SK-N-MC (cell line): ENCODE measurements around the gene MFAP3.

ENCODE experiments used
- DNase-seq: peaks from one replicate; pipeline ENCODE4 v3.0.0-alpha.2; 2011; ENCODE audit warnings: low read depth, low spot score
- H3K27ac ChIP-seq: fragments of 200-600 bp; sonication (generic); 2 replicates; pipeline ENCODE4 v1.5.1; 2016; ENCODE audit warnings: mixed run types
- H3K36me3 ChIP-seq: fragments of 200-600 bp; sonication (generic); 2 replicates; pipeline ENCODE4 v1.6.1; 2017; ENCODE audit warnings: antibody characterized with exemption, low read length, mixed read lengths; ENCODE audit not compliant: insufficient read depth
- H3K4me3 ChIP-seq: fragments of 200-600 bp; sonication (generic); 2 replicates; pipeline ENCODE4 v1.5.1; 2016
- H3K9ac ChIP-seq: fragments of 200-600 bp; sonication (generic); 2 replicates; pipeline ENCODE4 v1.8.0; 2017; ENCODE audit warnings: mixed run types, mixed read lengths; ENCODE audit not compliant: insufficient read length
- H3K9me3 ChIP-seq: fragments of 200-600 bp; sonication (generic); 2 replicates; pipeline ENCODE4 v1.6.1; 2017; ENCODE audit warnings: low read depth, mild to moderate bottlenecking, antibody characterized with exemption, low read length, moderate library complexity, mixed read lengths
- EZH2 ChIP-seq: fragments of 200-600 bp; sonication (generic); IDR thresholded peaks from one replicate; pipeline ENCODE4 v1.6.1; 2017; ENCODE audit warnings: antibody characterized with exemption
- FOXP2 ChIP-seq: optimal IDR thresholded peaks from 2 replicates; pipeline ENCODE3; 2011; ENCODE audit warnings: mild to moderate bottlenecking, moderate library complexity; ENCODE audit not compliant: insufficient read depth; ENCODE audit errors: extremely low read length, control extremely low read depth
- POLR2AphosphoS5 ChIP-seq: IDR thresholded peaks from 2 replicates; pipeline ENCODE4 v1.6.1; 2012; ENCODE audit warnings: mild to moderate bottlenecking, low read depth, low read length, borderline replicate concordance

The MFAP3 gene

GRCh38 chr5:154092356-154093141 lies 53.8 kb downstream of the MFAP3 start:
- Histone ChIP-seq H3K4me3 (no peak overlapping the region), H3K27ac (no peak overlapping the region), H3K36me3 (no peaks in the 10 kb centered on the region), H3K9ac (no peak overlapping the region), H3K9me3 (no peaks in the 10 kb centered on the region)
- TF ChIP-seq EZH2 (no peak), FOXP2 (no peak), POLR2AphosphoS5 (no peak)
- no peak for DNase-seq

- DNase-seq, result no peak
- Histone ChIP-seq H3K4me3 (no peak overlapping the region), H3K9me3 (no peaks in the 10 kb centered on the region), H3K36me3 (no peaks in the 10 kb centered on the region), H3K27ac (no peak overlapping the region), H3K9ac (no peak overlapping the region)
- TF ChIP-seq EZH2, result no peak
- TF ChIP-seq FOXP2, result no peak
- TF ChIP-seq POLR2AphosphoS5, result no peak
Observed at GRCh38 chr5:154093142-154093532, 54.4 kb downstream of the MFAP3 start.

- H3K4me3 ChIP-seq, result no peak overlapping the region
- H3K36me3 ChIP-seq, result no peaks in the 10 kb centered on the region
- H3K9ac ChIP-seq, result no peak overlapping the region
- H3K9me3 ChIP-seq, result no peaks in the 10 kb centered on the region
- no peak for DNase-seq
- no peak for TF ChIP-seq FOXP2
- no peak for TF ChIP-seq EZH2
- TF ChIP-seq POLR2AphosphoS5, result no peak
- no peak overlapping the region for H3K27ac ChIP-seq
Observed at GRCh38 chr5:154095904-154096303, 57.1 kb downstream of the MFAP3 start.

GRCh38 chr5:154097031-154097430 lies 58.3 kb downstream of the MFAP3 start:
- TF ChIP-seq FOXP2, result no peak
- no peak for TF ChIP-seq POLR2AphosphoS5
- TF ChIP-seq EZH2, result no peak
- no peak overlapping the region for H3K9ac ChIP-seq
- no peaks in the 10 kb centered on the region for H3K9me3 ChIP-seq
- no peak overlapping the region for H3K4me3 ChIP-seq
- no peaks in the 10 kb centered on the region for H3K36me3 ChIP-seq
- no peak overlapping the region for H3K27ac ChIP-seq
- DNase-seq, result no peak

- no peak for DNase-seq
- no peak overlapping the region for H3K4me3 ChIP-seq
- no peaks in the 10 kb centered on the region for H3K36me3 ChIP-seq
- H3K9me3 ChIP-seq, result no peaks in the 10 kb centered on the region
- TF ChIP-seq POLR2AphosphoS5, result no peak
- no peak for TF ChIP-seq FOXP2
- TF ChIP-seq EZH2, result no peak
- no peak overlapping the region for H3K27ac ChIP-seq
- no peak overlapping the region for H3K9ac ChIP-seq
Observed at GRCh38 chr5:154098465-154098864, 59.7 kb downstream of the MFAP3 start.

- no peak overlapping the region for H3K27ac ChIP-seq
- TF ChIP-seq FOXP2, result no peak
- TF ChIP-seq POLR2AphosphoS5, result no peak
- no peak for TF ChIP-seq EZH2
- no peak for DNase-seq
- H3K36me3 ChIP-seq, result no peaks in the 10 kb centered on the region
- H3K9ac ChIP-seq, result no peak overlapping the region
- no peaks in the 10 kb centered on the region for H3K9me3 ChIP-seq
- H3K4me3 ChIP-seq, result no peak overlapping the region
Observed at GRCh38 chr5:154101184-154101583, 62.4 kb downstream of the MFAP3 start.

- no peak overlapping the region for H3K4me3 ChIP-seq
- TF ChIP-seq FOXP2 (no peak), POLR2AphosphoS5 (no peak), EZH2 (no peak)
Observed at GRCh38 chr5:154103233-154103632, 64.5 kb downstream of the MFAP3 start.

More at GRCh38 chr5:154103233-154103632, 64.5 kb downstream of the MFAP3 start:
- Histone ChIP-seq H3K9me3 (no peaks in the 10 kb centered on the region), H3K36me3 (no peaks in the 10 kb centered on the region), H3K27ac (no peak overlapping the region), H3K9ac (no peak overlapping the region)
- DNase-seq, result no peak
